Kasumi-1 (cell line): ENCODE results near the gene CTSO.
A peak's percentile ranks its signal among the peaks of the same experiment; 100 is the strongest.
"Not testable (repeated sequence)": the region's sequence is repeated elsewhere in the genome, so short reads cannot be mapped to it uniquely, and the experiment has no call there.

Experiments used
- DNase-seq, 2 experiments: peaks; one replicate each; lab custom pipeline; 2025; lab: John Stamatoyannopoulos, UW

Gene CTSO

DNA sequence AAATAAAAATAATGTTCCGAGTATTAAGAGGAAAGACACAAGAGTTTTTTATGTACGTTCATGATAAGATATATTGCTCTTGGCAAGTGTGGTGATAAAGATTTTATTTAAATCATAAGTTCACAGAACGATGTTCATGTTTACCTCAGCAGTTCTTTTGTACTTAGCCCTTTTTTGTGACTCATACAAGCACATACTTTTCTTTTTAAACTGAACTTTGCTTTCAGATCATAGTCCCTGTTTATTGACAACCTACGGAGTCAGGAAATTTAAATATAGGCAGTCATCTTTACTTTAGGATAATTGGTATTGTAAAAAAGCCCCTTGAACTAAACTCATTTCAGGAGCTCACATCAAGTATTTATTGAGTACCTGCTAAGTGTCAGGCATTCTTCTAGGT lies 1.3 kb upstream of the CTSO start:
- DNase-seq, result no peak

DNA sequence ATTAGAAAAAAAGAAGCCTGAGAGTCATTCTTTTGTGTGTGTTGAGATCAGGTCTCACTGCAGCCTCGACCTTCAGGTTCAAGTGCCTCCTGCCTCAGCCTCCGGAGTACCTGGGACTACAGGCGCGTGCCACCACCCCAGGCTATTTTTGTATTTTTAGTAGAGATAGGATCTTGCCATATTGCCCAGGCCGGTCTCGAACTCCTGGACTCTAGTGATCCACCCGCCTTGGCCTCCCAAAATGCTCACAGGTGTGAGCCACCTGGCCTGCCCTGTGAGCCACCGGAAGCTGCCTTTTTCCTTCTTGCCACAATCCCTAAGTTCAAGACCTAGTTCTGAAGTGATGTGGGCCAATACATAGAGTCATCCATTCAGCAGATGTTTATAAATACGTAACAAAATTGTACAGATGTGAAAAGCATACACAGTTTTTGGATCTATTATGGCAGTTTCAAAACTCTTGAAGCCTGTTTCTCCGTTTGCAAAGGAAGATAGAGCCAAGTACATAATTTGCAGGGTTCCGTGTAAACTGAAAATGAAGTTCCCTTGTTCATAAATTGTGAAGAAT lies 536 bp upstream of the CTSO start:
- DNase-seq, result no peak

GRCh38 chr4:155952501-155952901 lies 1.2 kb downstream of the CTSO start:
- DNase-seq, result no peak

GRCh38 chr4:155950461-155950860 lies 3.2 kb downstream of the CTSO start:
- no peak for DNase-seq

GRCh38 chr4:155948541-155948940 lies 5.1 kb downstream of the CTSO start:
- no peak for DNase-seq

DNA sequence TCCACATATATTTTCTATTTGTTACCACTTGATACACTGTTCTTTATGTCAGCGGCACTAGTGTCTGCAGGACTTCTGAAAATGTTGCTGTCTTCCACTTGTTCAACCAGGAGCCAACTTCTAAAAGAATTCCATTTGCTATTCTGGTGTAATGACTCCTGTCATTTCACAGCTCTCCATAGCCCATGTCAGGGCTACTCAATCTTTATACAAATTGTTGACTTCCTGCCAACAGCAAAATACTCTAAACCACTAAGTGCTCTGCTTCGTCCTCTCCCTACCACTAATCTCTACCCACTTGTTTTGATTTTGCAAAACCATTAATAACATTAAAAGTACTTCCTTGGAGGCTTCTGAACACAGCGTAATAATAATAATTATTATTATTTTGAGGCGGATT lies 7.2 kb downstream of the CTSO start:
- no peak for DNase-seq

DNA sequence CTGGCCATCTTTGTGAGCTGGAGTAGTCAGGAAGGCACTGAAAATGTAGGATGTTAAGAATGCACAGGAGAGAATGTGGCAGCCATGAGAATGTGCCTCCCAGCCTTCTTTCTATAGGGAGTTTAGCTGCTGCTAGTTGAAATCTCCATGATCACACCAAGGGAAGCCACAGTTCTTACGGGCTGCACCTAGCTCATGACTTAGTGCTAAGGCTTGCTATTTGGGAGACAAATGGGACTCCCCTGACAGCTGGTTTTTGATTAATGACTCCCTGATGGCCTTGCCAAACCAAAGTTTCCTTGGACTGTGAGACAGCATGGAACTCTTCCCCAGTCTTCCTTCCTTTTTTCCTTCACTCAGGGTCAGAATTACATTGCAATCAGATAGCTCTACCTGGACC lies 9.2 kb downstream of the CTSO start:
- DNase-seq, result no peak

- DNase-seq, result no peak
Measured at GRCh38 chr4:155943605-155944291, 9.9 kb downstream of the CTSO start.

GRCh38 chr4:155941820-155942219 lies 11.8 kb downstream of the CTSO start:
- DNase-seq, result no peak

DNA sequence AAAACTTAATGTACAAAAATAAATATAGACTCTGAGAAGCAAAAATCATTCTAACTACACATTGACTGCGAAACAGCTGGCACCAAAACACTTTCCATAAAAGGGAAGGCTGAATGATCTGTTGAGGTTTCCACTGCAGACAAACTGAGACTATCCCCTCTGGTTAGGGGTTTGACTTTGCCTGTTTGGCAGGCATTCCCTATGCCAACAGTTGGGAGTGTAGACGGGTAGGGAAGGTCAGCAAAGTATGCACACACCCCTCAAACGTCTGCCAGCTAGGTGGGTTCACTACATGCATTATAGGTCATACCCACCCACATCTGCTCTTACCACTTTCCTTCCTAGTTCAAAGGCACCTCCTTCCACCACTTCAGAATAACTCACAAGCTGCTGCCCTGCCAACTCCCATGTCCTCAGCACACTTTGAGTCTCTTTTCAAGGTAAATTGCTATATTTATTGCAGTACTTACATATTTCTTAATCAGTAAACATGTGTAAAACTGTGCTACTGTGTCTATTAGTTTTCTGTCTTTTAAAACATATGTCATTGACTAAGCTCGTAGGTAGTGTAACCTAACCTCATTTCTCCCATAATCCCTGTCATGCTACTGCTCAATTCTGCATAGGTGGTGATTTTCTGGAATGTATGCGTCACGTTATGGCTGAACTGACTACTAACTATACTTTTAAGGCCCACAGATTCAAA lies 12.4 kb downstream of the CTSO start:
- no peak for DNase-seq

DNA sequence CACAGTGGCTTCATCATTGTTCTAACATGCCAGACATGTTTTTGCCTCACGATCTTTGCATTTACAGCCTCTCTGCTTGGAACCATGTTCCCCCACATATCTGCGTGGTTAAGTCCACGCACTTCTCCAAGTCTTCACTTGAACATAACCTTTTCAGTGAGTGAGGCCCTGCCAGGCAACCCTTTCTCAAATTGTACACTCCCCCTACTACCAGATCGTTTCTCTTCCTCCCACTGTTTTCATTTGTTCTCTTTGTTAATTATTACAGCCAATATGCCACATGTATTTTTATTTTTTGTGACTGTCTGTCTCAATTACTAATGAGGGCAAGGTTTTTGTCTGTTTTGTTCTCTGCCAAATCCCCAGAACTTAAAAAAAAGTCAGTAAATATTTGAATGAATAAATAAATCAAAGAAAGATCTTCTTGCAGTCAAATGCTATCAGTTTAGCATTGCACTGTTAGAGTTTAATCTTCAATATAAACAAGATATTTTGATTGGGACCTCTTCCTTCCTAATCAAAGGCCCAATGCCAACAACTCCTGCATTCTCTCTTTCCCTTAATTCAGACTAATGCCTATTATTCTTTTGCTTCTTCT lies 18.2 kb downstream of the CTSO start:
- DNase-seq, result no peak

- not testable (repeated sequence) for DNase-seq
Measured at GRCh38 chr4:155934634-155935033, 19.0 kb downstream of the CTSO start.

- DNase-seq, result no peak
Measured at GRCh38 chr4:155931634-155932033, 22.0 kb downstream of the CTSO start.

DNA sequence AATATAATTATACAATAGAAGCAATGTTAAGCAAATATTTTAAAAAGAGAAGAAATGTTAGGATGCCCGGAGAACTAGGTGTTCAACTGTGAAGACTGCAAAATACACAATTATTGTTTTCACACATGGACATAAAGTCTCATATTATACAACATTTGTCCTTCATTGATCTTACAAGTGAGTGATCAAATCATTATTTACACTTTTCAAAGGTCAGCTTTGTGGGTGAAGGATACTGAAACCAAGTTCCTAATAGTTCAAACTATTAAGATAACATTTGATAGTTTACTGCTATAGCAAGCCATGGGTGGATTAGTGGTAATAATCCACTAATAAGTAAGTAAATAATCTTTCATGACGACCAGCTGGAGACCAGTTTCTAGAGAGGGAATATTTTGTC lies 23.3 kb downstream of the CTSO start:
- no peak for DNase-seq

- DNase-seq, result peak in 1 of 2 experiments; percentile 7
Measured at GRCh38 chr4:155929833-155930232, 23.8 kb downstream of the CTSO start.

DNA sequence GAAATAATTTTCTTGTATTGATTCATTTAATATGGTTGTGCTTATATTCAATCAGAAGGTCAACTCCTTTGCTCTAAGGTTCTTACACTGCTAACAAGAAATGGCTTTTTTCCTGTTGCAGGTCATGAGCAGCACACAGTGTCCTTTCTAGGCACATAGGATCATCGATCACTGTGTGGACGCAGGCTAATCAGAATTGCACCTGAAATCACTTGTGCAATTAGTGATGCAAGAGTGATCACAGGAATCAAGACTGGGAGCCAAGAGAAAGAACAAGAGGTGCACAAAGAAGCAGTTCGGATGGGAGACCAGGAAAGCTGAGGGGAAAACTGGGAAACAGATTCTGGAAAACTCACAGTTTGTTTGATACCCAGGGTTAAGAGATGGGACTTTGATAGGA lies 29.0 kb downstream of the CTSO start:
- DNase-seq, result no peak

GRCh38 chr4:155921597-155921996 lies 32.1 kb downstream of the CTSO start:
- no peak for DNase-seq

DNA sequence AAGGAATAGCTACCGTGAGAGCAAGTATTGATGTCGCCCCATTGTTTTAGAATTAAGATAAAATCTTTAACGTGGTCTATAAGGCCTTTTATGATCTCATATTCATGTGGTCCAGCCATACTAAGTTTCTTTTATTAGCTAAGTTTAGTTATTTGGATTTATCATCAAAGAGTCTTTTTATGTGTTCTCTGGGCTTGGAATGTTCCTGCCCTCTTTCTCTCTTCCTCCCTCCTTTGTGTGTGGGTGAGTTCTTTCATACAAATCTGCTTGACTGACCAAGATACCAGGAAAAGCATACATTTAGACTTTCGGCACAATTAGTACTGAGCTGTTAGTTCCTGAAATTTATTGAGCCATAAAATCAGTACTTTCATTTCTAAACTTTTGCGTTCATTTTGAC lies 38.9 kb downstream of the CTSO start:
- no peak for DNase-seq

GRCh38 chr4:155911905-155912304 lies 41.8 kb downstream of the CTSO start:
- no peak for DNase-seq

DNA sequence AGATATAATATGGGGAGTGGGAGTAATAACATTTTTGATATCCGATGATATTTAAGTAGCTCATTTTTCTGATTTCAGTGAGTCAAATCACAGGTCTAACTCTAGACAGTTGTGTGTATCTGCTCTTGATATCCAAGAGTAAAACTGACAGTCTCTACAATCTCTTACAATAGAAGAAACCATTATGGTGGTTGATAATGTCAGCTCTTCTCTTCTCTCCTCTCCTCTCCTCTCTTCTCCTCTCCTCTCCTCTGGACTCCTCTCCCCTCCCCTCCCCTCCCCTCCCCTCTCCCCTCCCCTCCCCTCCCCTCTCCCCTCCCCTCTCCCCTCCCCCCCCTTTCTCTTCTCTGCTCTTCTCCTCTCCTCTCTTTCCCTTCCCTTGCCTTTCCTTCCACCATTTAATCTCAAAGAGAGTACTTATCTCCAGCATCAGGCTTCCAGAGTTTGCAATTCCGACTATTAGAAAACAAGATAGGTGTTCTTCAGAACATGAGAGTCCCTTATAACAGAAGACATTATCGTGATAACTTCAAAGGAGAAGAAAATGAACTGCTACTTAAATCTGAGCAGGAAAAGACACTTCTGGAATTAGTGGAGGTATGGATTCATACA lies 43.9 kb downstream of the CTSO start:
- DNase-seq, result no peak

DNA sequence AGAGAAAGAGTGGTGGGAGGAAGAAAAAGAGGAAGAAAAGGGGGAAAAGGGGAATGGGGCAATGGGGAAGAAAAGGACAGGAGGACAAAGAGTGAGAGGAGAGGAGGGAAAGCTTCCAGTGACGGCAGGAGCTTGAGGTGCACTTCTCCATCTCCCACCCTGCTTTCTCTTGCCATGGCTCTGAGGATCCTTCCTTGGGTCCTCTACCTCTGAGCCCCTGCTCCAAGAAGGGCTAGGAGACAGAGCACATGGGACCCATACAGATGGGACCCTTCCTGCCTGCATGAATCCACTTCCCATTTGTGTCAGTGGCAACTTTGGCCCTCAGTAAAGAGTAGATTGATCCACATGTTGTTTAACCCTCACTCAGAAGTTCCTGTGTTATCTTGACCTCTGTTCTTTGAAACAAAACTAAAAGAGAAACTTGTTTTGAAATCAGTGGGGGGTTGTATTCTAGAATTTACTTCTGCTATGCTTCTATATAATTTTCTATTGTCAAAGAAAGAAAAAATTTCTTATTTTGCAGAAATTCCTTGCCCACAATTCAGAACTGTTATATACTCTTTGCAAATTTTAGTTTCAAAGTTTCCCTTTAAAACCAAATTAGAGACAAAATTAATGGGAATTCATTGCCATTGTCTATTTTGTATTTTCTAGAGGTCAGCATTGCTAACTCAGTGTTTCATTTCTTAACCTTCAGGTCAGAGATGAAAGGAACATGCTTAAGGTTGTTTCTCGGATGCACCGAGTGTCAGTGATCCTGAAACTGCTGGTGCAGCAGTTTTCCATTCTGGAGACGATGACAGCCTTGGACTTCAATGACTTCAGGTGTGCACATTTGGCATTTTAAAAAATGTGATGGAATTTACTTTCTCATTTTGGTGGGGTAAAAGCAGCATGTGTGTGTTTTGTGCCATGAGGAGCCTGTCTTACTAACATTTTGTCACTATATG lies 45.2 kb downstream of the CTSO start:
- no peak for DNase-seq

GRCh38 chr4:155907556-155907955 lies 46.1 kb downstream of the CTSO start:
- no peak for DNase-seq
